ENCODE data around the gene NFAT5.

Gene NFAT5

DNA sequence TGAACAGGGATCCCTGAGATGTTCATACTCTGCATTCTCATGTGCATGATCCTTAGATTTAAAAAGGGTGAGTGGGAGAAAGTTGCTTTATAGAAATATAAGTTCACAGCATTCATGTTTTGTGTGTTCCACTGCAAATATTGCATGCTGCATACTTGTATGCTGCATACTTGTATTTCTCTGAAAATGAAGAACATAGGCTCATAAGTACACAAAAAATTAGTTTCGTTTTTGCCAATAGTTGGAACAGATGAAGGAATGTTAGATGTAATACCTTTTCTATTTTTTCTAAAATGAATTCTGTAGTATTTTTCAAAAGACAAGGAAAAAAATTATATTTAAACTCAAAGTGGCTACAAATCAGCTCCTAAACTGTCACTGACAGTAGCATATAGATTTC lies 79.0 kb downstream of the NFAT5 start:
- no peak for DNase-seq (ENCODE audit: low read depth in 2 of 2)

DNA sequence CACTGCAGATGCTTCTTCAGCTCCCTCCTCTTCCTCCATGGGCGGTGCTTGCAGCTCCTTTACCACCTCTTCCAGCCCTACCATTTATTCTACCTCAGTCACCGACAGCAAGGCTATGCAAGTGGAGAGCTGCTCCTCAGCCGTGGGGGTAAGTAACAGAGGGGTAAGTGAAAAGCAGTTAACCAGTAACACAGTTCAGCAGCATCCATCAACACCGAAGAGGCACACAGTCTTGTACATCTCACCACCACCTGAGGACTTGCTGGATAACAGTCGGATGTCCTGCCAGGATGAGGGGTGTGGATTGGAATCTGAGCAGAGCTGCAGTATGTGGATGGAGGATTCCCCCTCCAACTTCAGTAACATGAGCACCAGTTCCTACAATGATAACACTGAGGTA lies 81.3 kb downstream of the NFAT5 start:
- no peak for DNase-seq (ENCODE audit: low read depth in 2 of 2)

DNA sequence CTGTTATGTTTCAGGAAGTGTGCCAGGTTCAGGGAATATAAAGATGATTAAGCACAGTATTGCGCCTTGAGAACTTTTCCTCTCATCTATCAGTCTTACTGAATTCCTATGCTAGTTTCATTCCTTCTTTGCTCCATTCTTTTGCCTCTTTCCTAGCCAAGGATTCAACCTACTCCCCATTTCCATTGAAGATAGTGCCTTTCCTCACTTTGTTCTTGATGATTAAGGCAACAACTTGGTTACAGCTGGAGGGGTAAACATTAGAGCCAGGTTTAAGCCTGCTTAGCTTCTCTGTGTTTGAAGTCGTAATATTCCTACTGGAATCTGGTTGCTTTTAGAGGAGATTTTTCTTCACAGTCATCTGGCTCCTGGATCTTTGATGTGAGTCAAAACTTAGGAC lies 85.5 kb downstream of the NFAT5 start:
- DNase-seq (ENCODE audit: low read depth in 2 of 2), result no peak

DNA sequence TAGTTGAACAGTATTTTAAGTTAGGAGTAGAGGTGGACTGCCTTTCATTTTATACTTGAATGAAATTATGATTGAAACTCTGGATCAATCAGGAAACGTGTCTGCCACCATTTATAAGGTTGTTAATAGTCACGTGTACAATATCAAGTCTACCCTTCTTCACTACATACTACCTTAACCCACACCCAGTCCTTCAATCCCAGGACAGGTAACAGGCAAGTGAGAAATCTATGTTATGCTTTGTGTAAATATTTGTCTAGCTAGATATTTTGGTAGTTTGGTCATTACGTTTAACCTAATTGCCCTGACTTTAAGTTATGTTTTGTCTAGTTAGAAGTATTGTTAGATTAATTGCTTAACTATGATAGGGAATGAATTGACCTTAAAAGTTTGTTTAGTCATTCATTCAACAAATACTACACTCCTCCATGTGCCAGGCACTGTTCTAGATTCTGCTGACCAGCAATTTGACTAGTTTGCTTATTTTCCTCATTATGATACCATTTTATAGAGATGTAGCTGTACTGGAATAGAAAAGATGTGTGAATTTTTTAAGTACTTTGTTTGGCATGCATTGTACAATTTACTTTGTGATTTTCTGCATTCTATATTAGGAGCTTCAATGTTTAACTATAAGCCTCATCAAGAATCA lies 88.6 kb downstream of the NFAT5 start:
- DNase-seq (ENCODE audit: low read depth in 2 of 2), result no peak

DNA sequence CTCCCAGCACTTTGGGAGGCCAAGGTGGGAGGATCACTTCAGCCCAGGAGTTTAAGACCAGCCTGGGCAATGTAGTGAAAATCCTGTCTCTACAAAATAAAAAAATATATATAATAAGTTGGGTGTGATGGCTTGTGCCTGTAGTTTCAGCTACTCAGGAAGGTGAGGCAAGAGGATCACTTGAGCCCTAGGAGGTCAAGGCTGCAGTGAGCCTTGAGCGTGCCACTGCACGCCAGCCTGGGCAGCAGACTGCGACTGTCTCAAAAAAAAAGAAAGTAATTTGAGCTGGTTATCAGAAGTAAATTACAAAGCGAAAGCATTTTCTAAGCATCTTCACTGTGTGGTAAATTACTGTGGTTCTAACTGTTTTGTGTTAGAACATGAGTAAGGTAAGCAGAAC lies 94.4 kb downstream of the NFAT5 start:
- no peak for DNase-seq (ENCODE audit: low read depth in 2 of 2)

DNA sequence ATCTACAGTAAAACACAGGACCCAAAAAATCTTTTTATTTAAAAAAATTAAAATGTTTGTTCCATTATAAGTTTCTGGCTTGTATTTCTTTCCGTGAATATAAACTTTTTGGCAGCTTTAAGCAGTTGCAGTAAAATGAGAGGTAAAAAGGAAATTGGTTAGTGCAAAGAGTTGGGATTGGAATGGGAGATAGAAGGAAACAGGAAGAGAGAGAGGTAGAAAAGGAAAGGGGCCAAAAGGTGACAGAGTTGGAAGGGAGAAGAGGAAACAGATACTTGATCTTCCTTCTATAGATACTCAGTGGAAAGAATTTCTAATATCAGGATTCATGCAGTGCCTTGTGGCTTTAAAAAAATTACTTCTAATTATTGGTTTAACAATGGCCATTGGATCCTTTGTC lies 97.1 kb downstream of the NFAT5 start:
- no peak for DNase-seq (ENCODE audit: low read depth in 2 of 2)

DNA sequence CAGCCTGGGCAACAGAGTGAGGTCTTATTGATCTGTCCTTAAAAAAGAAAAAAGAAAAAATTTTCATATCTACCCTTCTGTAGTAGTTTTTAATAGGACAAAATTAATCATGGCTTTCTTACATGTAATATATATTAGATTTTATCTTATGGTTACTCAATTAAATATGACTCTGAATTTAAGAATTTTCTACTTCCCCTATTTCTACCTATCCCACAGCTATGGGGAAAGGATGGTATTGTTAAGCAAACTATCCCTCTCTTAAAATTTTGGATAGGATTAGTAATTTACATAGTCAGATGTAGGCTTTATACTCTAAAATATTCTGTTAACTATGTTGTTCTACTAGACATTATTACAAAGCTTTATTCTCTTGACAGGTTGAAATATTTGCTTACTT lies 98.1 kb downstream of the NFAT5 start:
- DNase-seq (ENCODE audit: low read depth in 2 of 2), result no peak

DNA sequence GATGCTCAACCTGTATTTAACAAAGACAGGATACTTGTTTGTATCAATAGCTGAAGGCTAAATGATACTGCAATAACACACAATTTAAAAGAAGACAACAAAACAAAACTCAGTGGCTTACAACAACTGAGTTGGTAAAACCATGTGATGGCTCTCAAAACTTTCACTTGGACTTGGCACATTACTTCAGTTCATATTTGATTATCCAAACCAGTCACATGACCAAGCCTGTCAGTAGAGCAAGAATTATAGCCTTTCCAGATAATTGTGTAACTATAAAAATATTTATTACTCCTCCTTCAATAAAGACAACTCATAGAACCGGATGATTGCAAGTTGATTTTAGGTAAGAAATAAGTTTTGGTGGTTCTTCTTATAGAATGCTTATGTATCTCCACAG lies 103.8 kb downstream of the NFAT5 start:
- no peak for DNase-seq (ENCODE audit: low read depth in 2 of 2)

DNA sequence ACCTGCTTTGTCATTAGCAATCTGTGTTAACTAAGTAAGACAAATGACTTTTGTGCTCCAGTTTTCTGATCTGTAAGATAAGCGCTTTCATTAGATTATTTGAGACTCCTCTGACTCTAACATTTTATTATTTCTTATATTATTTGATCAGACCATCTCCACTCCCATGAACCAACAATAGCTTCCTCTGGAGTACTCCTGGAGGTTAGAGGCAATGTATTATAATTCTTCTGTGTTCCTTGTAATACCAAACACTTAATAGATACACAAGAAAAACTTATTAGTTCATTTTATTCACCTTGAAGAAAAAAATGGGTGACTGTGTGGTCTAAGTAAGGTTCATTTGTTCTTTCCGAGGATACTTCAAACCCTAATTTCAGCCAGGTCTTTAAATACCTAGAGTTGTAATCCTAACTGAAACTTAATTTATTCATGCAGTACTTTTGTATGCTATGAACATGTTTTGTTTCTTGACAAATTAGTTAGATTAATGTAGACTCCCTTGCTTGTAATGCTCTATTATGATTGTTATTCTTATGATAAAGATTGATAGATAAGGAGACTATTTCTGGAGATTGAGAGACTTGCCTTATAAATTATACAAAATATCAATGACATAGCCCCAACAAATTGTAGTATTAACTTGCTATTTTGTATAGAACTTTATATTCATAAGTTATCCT lies 106.7 kb downstream of the NFAT5 start:
- DNase-seq (ENCODE audit: low read depth in 2 of 2), result no peak

DNA sequence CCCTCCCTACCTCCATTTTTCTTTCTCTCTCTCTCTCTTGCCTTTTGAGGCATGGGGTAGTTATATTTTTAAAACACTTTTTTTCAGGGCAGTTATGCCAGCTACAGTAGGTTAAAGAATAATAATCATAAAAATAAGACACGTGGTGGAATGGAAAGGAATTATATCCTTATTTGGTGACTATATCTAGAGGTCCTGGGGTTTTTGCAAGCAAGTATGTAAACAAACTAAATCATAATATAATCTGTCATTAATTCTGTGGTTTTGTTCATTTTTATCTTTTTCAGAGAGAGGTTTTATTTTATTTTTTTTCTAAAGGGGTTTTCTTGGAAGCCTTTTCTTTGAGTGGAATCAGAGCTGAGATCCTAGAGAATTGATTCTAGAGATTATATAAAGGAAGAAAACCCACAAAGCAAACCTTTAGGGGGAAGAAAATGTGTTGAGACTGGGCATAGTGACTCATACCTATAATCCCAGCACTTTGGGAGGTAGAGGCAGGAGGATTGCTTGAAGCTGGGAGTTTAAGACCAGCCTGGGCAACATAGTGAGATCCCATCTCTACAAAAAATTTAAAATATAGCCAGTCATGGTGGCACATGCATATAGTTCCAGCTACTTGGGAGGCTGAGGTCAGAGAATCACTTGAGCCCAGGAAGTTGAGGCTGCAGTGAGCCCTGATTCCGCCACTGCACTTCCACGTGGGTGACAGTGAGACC lies 107.4 kb downstream of the NFAT5 start:
- DNase-seq (ENCODE audit: low read depth in 2 of 2), result no peak

DNA sequence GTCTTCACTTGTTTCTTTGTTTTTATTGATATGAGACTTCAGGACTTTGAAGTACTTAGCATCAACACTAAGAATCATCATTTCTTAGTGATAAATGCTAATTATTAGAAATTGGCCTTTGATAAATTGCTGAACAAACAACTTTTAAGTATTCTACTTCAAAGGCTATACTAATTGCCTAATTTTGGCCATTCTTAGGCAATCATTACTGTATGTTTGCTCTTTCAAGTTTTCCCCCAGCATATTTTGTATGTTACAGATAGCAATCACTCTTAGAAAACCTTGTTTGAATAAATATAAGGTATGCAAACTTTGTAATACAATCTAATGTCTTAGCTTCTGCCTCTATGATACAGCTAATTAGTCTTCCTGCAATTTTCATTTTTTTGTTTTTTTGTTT lies 114.6 kb downstream of the NFAT5 start:
- DNase-seq (ENCODE audit: low read depth in 2 of 2), result no peak

DNA sequence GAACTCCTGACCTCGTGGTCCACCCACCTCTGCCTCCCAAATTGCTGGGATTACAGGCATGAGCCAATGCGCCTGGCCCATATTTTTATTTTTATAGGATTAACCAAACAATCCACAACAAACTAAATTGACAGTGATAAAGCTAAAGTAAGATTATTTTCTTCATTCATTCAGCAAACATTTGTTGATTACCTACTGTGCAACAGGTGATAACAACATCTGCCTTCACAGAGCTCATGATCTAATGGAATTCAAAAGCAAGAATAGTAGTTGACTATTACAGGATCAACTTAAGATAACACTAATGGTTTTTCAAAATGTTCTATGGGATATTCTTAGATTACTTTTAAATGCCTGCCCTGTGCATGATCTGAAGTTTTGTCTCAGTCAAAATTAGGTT lies 122.8 kb downstream of the NFAT5 start:
- no peak for DNase-seq (ENCODE audit: low read depth in 2 of 2)

DNA sequence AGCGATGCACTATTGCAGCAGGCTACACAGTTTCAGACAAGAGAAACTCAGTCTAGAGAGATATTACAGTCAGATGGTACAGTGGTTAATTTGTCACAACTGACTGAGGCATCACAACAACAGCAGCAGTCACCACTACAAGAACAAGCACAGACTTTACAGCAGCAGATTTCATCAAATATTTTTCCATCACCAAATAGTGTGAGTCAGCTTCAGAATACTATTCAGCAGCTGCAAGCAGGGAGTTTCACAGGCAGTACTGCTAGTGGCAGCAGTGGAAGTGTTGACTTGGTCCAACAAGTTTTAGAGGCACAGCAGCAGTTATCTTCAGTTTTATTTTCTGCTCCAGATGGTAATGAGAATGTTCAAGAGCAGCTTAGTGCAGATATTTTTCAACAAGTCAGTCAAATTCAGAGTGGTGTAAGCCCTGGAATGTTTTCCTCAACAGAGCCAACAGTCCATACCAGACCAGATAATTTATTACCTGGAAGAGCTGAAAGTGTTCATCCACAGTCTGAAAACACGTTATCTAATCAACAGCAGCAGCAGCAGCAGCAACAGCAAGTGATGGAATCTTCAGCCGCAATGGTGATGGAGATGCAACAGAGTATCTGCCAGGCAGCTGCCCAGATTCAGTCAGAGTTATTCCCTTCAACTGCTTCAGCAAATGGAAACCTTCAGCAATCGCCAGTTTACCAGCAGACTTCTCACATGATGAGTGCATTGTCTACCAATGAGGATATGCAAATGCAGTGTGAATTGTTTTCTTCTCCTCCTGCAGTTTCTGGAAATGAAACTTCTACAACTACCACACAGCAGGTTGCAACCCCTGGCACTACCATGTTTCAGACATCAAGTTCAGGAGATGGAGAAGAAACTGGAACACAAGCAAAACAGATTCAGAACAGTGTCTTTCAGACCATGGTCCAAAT lies 126.5 kb downstream of the NFAT5 start:
- DNase-seq (ENCODE audit: low read depth in 2 of 2), result no peak

DNA sequence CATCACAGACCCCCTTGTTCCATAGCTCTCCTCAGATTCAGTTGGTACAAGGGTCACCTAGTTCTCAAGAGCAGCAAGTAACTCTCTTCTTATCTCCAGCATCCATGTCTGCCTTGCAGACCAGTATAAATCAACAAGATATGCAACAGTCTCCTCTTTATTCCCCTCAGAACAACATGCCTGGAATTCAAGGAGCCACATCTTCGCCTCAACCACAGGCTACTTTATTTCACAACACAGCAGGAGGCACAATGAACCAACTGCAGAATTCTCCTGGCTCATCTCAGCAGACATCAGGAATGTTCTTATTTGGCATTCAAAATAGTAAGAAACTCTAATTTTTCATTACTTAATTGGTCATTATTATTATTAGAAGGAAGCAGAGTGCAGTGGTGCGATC lies 128.2 kb downstream of the NFAT5 start:
- DNase-seq (ENCODE audit: low read depth in 2 of 2), result no peak

DNA sequence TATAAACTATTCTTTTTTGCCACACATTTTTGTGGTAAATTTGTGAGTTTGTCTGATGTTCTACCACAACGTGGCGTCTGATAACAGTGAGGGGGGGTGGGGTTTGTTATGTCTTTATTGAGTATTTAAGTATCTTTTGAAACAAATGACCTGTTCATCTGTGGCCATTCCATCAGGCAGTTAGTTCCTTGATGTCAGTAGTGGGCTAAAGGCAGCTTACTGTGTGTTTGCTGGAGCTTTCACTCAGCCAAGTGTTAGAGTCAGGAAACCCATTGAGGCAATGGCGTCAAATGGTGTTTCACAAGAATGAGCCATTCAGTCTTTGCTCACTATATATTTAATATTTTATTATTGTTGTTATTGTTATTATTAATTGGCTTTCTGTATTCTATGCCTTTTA lies 132.6 kb downstream of the NFAT5 start:
- no peak for DNase-seq (ENCODE audit: low read depth in 2 of 2)

DNA sequence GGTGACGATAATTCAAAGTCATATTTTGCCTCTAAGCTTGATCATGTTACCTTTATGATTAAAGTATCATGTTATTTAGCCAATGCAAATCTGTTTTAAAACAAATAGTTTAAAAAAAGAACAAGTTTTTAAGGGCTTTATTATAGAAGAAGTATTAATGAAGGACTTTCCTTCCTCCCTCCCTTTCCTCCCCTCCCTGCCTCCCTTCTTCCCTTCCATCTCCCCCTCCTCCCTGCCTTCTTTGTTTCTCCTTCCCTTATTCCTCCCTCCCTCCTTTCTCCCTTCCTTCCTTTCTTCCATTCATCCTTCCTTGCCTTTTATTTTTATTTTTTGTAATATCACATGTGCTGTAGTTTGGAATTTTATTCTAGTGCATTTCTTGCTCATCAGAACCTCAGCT lies 134.1 kb downstream of the NFAT5 start:
- DNase-seq (ENCODE audit: low read depth in 2 of 2), result no peak

DNA sequence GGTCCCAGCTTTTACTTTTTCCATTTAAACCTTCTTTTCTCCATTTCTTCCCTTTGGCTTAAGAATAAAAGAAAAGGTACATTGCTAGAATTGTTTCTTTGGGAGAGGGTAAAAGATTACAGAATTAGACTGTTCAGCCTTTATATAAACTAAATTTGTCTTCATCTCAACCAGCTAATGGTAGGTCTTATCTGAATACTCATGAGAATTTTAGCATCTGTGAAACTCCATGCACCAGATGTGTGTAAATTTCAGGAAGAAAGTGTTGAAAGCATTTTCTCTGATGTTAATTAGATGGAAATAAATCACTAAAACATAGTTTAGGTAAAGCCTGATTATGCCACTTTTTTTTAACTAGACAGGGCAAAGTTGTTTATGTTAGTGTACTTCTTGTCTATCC lies 135.7 kb downstream of the NFAT5 start:
- no peak for DNase-seq (ENCODE audit: low read depth in 2 of 2)

DNA sequence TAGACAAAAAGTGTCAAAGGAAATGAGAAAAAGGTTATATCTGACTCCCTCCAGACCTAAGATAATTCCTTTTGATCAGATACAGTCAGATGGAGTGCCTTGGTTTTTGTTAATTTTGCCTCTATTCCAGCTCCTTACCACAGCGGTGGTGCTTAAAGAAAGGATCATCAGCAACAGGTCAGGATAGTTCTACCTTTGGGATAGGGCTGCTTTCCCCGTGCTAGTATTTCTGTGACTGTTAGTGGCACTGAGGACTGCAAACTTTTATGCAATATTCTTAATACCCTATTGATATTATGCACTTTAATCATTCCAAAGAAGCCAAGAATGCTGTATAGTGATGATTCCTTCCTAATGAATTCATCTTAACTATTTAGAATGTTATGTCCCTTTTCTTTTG lies 136.1 kb downstream of the NFAT5 start:
- DNase-seq (ENCODE audit: low read depth in 2 of 2), result no peak

DNA sequence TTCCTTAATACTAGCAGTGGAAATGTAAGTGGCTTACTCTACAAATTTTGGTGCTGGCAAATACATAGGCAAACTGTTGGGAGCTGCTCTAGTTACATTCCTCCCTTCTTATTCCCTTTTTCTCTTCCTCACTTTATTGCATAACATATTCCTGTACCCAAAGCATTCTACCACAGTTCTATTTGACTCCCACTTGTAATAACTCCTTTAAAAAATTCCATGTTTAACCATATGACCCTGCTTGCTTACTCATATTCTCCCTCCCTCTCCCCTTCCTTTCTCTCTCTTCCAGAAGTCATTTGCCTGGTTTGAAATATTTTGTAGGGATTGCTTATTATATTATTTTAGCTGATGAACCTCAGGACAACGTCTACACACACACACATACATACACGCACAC lies 137.9 kb downstream of the NFAT5 start:
- no peak for DNase-seq (ENCODE audit: low read depth in 2 of 2)

DNA sequence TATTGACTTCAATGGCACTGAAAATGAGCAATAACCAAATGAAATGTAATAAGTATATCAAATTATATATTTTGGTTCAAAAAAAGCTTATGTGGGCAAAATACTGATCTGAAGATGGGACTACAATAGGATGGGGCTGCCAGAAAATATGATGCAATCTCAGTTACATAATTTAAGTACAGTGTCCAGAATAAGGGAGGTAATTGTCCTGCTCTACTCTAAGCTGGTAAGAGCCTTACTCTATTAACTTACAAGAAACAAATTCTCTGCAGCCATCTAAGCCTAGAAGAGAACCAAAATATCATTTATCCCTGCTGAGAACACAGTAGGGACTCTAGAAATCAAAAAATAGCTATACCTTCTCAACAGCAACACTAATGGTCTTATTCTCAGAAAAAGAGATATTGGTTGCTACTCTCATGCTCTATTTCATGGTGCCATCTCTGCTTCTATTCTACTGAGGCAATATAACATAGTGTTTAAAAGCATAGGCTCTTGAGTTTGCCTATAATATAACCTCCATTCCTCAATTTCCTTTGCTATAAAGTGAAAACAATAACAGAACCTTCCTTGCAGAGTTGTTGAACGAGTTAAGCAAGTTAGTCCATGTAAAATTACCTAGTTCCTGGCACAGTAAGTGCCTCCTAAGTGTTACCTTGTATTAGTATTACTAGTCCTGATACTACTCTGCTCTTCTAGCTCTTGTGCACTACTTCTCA lies 140.6 kb downstream of the NFAT5 start:
- no peak for DNase-seq (ENCODE audit: low read depth in 2 of 2)

DNA sequence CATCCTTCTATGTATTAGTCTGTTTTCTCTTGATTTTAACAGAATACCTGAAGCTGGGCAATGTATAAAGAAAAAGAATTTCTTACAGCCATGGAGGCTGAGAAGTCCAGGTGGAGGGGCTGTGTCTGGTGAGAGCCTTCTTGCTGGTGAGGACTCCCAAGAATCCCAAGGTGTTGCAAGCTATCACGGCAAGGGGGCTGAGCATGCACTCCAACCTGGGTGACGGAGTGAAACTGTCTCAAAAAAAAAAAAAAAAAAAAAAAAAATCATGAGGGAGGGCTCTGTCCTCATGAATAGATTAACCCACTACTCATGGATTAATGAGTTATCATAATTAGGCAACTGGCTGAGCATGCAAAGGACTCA lies 141.2 kb downstream of the NFAT5 start:
- DNase-seq (ENCODE audit: low read depth in 2 of 2), result no peak
